Measurements from ENCODE around the gene ANAPC7.
"Not testable (repeated sequence)": the region's sequence is repeated elsewhere in the genome, so short reads cannot be mapped to it uniquely, and the experiment has no call there.

Gene ANAPC7

DNA sequence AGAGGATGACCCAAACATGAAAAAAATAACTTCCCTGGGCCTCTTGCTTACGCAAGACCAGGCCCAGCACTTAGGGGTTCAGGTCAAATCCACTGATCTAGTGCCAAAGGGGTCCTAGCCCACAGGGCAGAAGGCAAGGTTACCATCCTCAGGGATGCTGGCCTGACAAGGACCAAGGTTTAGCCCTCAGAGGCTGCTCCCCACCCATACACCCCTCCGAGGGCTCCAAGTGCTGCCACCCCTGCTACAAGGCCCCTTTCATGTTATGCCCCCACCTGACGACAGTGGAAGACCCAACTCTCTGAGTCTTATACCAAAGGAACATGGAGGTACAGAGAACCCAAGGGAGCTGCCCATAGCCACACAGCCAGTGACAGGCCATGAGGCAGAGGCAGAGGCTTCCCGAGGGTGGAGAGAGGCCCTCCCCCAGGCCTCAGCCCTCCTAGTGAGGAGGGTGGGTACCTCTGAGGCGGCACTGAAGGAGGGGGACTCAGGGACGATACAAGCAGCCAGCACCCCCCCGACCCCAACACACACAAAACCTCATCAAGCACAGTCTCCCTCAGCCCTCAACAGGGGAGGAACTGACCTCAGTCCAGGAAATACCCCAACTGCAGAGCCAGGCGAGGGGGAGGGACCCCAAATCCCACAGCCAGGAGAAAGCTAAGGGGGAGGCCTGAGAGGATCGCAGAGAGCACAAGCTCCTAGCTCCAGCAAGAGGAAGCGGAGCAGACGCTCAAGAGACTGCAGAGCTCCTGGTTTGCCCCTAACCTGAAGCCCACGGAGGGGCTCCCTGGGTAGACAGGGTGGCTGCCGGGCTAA lies 37.0 kb downstream of the ANAPC7 start:
- Histone ChIP-seq H3K4me1 (ENCODE audit: control insufficient read depth in 5 of 5, insufficient read depth in 5 of 5, low read length in 5 of 5) (peaks cover 0 to 32% (median 23%) of the 10 kb centered on the region in 5 donors), H3K4me3 (ENCODE audit: low read depth in 1 of 5, low read length in 5 of 5) (no peak overlapping the region), H3K27ac (ENCODE audit: low read depth, low read length) (no peak overlapping the region), H3K9me3 (ENCODE audit: control insufficient read depth in 5 of 5, low read length in 5 of 5) (no peaks in the 10 kb centered on the region), H3K27me3 (ENCODE audit: control insufficient read depth in 5 of 5, insufficient read depth in 4 of 5, low read length in 5 of 5) (no peaks in the 10 kb centered on the region), H3K9ac (ENCODE audit: low read length in 5 of 5) (no peak overlapping the region), H3K36me3 (ENCODE audit: control insufficient read depth in 5 of 5, insufficient read depth in 5 of 5, low read length in 5 of 5) (peaks cover 0 to 2% (median 0%) of the 10 kb centered on the region in 5 donors)

DNA sequence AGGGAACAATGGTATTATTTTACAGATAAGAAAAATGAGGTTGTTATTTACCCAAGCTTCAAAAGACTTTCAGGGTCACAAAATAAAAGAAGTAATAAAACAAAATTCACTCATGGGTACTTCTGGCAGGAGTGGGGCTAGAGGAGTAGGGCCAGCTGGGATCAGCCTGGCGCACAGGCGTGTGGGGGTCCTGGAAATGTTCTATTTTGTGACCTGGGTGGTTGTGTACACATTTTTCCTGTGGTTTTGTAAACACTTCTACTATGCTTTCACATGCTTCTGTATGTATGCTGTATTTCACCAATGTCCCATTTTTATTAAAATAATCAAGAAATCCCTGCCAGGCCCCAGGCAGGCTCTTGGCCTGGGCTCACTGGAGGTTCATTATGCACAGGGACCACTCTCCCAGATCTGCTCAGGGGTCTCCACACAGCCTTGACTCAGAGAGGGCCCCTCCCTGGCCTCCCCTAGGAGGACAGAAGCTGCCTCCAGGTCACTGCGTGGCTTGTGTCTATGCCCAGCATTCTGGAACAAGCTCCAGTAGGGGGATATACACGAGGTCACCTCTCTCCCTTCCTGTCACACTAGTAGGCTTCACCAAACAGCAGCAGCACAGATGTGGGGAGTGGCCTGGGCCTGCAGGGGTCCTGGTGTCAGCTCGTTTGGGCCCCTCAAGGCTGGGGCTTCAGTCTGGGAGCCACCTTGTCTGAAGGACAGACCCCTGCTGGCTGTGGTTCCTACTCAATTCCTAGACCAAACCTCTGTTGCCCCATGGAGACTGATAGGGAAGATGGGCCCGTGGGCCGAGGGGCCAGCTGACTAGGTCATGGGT lies 37.8 kb downstream of the ANAPC7 start:
- Histone ChIP-seq H3K27ac (ENCODE audit: low read depth, low read length) (no peak overlapping the region), H3K4me3 (ENCODE audit: low read depth in 1 of 5, low read length in 5 of 5) (no peak overlapping the region), H3K27me3 (ENCODE audit: control insufficient read depth in 5 of 5, insufficient read depth in 4 of 5, low read length in 5 of 5) (no peaks in the 10 kb centered on the region), H3K9me3 (ENCODE audit: control insufficient read depth in 5 of 5, low read length in 5 of 5) (no peaks in the 10 kb centered on the region), H3K9ac (ENCODE audit: low read length in 5 of 5) (no peak overlapping the region), H3K4me1 (ENCODE audit: control insufficient read depth in 5 of 5, insufficient read depth in 5 of 5, low read length in 5 of 5) (peaks cover 0 to 23% (median 15%) of the 10 kb centered on the region in 5 donors), H3K36me3 (ENCODE audit: control insufficient read depth in 5 of 5, insufficient read depth in 5 of 5, low read length in 5 of 5) (no peaks in the 10 kb centered on the region)

DNA sequence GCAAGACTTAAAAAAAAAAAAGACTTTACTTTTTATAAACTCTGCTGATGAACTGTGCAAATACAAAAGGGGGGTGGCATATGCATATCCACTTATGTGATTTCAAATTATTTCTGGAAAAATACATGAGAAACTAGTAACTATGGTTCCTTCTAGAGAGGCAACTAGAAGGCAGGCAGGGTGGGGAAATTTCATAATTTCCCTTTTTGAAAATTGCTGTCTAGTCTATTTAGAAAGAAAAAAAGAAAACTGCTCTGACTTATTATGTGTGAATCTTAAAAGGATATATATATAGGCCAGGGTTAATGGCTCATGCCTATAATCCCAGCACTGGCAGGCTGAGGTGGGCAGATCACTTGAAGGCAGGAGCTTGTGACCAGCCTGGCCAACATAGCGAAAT lies 42.3 kb downstream of the ANAPC7 start:
- Histone ChIP-seq H3K9ac (ENCODE audit: low read length in 5 of 5) (no peak overlapping the region), H3K27me3 (ENCODE audit: control insufficient read depth in 5 of 5, insufficient read depth in 4 of 5, low read length in 5 of 5) (no peaks in the 10 kb centered on the region), H3K36me3 (ENCODE audit: control insufficient read depth in 5 of 5, insufficient read depth in 5 of 5, low read length in 5 of 5) (no peaks in the 10 kb centered on the region), H3K9me3 (ENCODE audit: control insufficient read depth in 5 of 5, low read length in 5 of 5) (no peaks in the 10 kb centered on the region), H3K27ac (ENCODE audit: low read depth, low read length) (no peak overlapping the region), H3K4me3 (ENCODE audit: low read depth in 1 of 5, low read length in 5 of 5) (no peak overlapping the region), H3K4me1 (ENCODE audit: control insufficient read depth in 5 of 5, insufficient read depth in 5 of 5, low read length in 5 of 5) (peaks cover 0 to 4% (median under 1%) of the 10 kb centered on the region in 5 donors)

DNA sequence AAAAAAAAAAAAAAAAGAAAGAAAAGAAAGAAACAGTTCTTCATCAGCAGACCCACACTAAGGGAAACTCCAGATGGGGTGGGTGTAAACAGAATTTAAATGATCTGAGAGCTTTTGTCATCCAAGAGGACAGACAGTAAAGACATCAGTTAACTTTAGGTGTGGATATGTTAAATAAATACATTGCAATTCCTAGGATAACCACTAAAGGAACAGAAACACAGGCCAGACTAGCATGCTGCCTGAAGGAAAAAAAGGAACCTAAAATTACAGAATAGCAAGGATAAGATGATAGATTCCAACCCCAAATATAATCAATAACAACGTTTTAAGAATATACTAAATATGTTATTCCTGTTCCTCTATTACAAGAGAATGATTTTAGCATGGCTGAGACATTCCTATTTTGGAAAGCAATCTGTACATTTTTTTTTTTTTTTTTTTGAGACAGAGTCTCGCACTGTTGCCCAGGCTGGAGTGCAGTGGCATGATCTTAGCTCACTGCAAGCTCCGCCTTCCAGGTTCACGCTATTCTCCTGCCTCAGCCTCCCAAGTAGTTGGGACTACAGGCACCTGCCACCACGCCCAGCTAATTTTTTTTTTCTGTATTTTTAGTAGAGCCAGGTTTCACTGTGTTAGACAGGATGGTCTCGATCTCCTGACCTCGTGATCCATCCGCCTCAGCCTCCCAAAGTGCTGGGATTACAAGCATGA lies 45.0 kb downstream of the ANAPC7 start:
- H3K36me3 ChIP-seq (ENCODE audit: control insufficient read depth in 5 of 5, insufficient read depth in 5 of 5, low read length in 5 of 5); H3K9ac ChIP-seq (ENCODE audit: low read length in 5 of 5); H3K27me3 ChIP-seq (ENCODE audit: control insufficient read depth in 5 of 5, insufficient read depth in 4 of 5, low read length in 5 of 5); H3K4me3 ChIP-seq (ENCODE audit: low read depth in 1 of 5, low read length in 5 of 5); H3K9me3 ChIP-seq (ENCODE audit: control insufficient read depth in 5 of 5, low read length in 5 of 5); H3K27ac ChIP-seq (ENCODE audit: low read depth, low read length): not testable (repeated sequence)
- peaks cover 0 to 13% (median 0%) of the 10 kb centered on the region in 5 donors for H3K4me1 ChIP-seq (ENCODE audit: control insufficient read depth in 5 of 5, insufficient read depth in 5 of 5, low read length in 5 of 5)

DNA sequence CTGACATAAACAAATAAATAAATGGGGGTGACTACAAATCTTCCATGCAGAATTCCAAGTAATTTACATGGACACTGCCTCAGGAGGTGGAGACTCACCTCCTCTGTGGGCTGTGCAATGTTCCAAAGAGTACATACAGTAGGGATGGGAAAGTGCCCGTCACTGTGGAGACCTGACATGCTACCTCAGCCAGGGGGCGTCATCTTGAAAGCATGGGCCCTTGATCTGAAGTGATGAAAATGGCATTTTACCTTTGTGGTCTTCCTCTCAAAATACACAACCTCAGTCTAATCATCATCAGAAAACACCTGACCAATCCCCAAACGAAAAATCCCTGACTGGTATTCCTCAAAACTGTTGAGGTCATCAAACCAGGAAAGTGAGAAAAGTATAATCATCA lies 48.4 kb downstream of the ANAPC7 start:
- H3K9ac ChIP-seq (ENCODE audit: low read length in 5 of 5): no peak overlapping the region
- no peak overlapping the region for H3K27ac ChIP-seq (ENCODE audit: low read depth, low read length)
- no peak overlapping the region for H3K4me3 ChIP-seq (ENCODE audit: low read depth in 1 of 5, low read length in 5 of 5)
- no peaks in the 10 kb centered on the region for H3K27me3 ChIP-seq (ENCODE audit: control insufficient read depth in 5 of 5, insufficient read depth in 4 of 5, low read length in 5 of 5)
- no peaks in the 10 kb centered on the region for H3K9me3 ChIP-seq (ENCODE audit: control insufficient read depth in 5 of 5, low read length in 5 of 5)
- peaks cover 5 to 13% (median 6%) of the 10 kb centered on the region in 5 donors for H3K36me3 ChIP-seq (ENCODE audit: control insufficient read depth in 5 of 5, insufficient read depth in 5 of 5, low read length in 5 of 5)
- H3K4me1 ChIP-seq (ENCODE audit: control insufficient read depth in 5 of 5, insufficient read depth in 5 of 5, low read length in 5 of 5): peaks cover 0 to 13% (median 0%) of the 10 kb centered on the region in 5 donors

DNA sequence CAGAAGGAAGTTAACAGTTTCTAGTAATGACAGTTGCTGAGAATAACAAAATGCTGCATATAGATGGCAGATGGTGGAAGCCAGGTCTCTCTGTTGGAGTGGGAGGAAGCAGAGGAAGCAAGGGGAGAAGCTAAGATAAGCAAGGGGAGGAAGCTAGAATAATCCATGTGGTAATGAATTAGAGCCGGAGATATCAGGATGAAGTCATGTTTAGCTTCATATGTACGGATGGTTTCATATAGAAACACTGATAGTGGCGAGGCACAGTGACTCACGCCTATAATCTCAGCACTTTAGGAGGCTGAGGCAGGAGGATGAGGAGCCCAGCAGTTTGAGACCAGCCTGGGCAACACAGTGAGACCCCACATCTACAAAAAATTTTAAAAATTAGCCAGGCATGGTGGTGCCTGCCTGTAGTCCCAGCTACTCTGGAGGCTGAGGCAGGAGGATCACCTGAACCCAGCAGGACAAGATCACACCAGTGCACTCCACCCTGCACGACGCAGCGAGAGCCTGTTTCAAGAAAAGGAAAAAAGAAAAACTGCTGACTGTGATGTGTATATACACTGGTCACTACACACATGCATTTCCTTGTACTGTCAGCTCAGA lies 49.2 kb downstream of the ANAPC7 start:
- no peak overlapping the region for H3K9ac ChIP-seq (ENCODE audit: low read length in 5 of 5)

DNA sequence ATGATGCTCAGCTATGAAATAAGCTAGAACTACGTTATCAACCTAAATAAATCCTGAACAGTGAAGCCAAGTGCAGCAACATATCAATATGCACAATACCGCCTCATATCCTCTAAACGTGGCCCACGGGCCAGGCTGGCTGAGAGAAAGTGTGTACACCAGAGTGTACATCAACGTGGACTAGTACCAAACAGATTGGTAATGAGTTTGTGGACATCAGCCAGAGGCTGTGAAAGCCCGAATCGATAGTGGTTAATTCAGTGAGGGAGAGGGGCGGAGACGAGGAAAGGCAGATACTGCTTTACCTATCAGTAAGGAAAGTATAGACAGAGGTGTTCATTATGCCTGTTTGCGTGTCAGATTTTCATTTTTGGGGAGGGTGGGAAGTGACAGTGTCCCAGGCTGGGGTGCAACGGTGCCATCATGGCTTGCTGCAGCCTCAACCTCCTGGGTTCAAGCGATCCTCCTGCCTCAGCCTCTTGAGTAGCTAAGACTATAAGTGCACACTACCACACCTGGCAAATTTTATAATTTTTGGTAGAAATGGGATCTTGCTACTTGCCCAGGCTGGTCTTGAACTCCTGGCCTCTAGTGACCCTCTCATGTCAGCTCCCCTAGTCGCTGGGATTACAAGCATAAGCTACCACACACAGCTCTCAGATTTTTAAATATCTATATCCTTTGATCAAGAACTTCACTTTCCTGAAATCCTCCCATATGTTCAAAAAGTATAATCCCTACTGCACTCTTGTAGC lies 50.1 kb downstream of the ANAPC7 start:
- H3K27me3 ChIP-seq (ENCODE audit: control insufficient read depth in 5 of 5, insufficient read depth in 4 of 5, low read length in 5 of 5): no peaks in the 10 kb centered on the region
- no peak overlapping the region for H3K4me3 ChIP-seq (ENCODE audit: low read depth in 1 of 5, low read length in 5 of 5)
- H3K9me3 ChIP-seq (ENCODE audit: control insufficient read depth in 5 of 5, low read length in 5 of 5): no peaks in the 10 kb centered on the region
- H3K9ac ChIP-seq (ENCODE audit: low read length in 5 of 5): no peak overlapping the region
- H3K4me1 ChIP-seq (ENCODE audit: control insufficient read depth in 5 of 5, insufficient read depth in 5 of 5, low read length in 5 of 5): peaks cover 0 to 23% (median 0%) of the 10 kb centered on the region in 5 donors
- H3K27ac ChIP-seq (ENCODE audit: low read depth, low read length): no peak overlapping the region
- H3K36me3 ChIP-seq (ENCODE audit: control insufficient read depth in 5 of 5, insufficient read depth in 5 of 5, low read length in 5 of 5): peaks cover 6 to 30% (median 21%) of the 10 kb centered on the region in 5 donors

More for the DNA sequence above, 49.2 kb downstream of the ANAPC7 start:
- Histone ChIP-seq H3K4me1 (ENCODE audit: control insufficient read depth in 5 of 5, insufficient read depth in 5 of 5, low read length in 5 of 5) (peaks cover 0 to 20% (median 0%) of the 10 kb centered on the region in 5 donors), H3K9me3 (ENCODE audit: control insufficient read depth in 5 of 5, low read length in 5 of 5) (no peaks in the 10 kb centered on the region), H3K27ac (ENCODE audit: low read depth, low read length) (no peak overlapping the region), H3K27me3 (ENCODE audit: control insufficient read depth in 5 of 5, insufficient read depth in 4 of 5, low read length in 5 of 5) (no peaks in the 10 kb centered on the region), H3K36me3 (ENCODE audit: control insufficient read depth in 5 of 5, insufficient read depth in 5 of 5, low read length in 5 of 5) (peaks cover 6 to 21% (median 12%) of the 10 kb centered on the region in 5 donors), H3K4me3 (ENCODE audit: low read depth in 1 of 5, low read length in 5 of 5) (no peak overlapping the region)

DNA sequence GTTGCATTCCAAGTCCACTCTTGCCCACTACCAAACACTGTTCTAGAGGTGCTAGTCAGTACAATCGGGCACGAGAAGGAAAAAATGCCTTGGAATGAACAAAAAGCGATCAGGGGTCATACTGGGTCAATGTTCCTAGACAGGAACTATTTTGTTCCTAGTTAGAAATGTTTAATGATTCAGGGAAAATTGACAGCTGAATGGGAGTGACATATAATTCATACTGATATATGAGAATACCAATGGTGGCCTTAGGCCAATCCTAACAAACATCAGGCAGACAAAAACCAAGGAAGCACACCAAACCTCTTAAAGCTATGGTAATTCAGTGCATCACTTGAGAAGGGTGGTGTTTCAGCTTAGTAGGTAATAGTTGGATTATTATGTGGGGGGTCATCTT lies 51.1 kb downstream of the ANAPC7 start:
- Histone ChIP-seq H3K9me3 (ENCODE audit: control insufficient read depth in 5 of 5, low read length in 5 of 5) (no peaks in the 10 kb centered on the region), H3K4me3 (ENCODE audit: low read depth in 1 of 5, low read length in 5 of 5) (no peak overlapping the region), H3K27me3 (ENCODE audit: control insufficient read depth in 5 of 5, insufficient read depth in 4 of 5, low read length in 5 of 5) (no peaks in the 10 kb centered on the region), H3K36me3 (ENCODE audit: control insufficient read depth in 5 of 5, insufficient read depth in 5 of 5, low read length in 5 of 5) (peaks cover 8 to 40% (median 30%) of the 10 kb centered on the region in 5 donors), H3K9ac (ENCODE audit: low read length in 5 of 5) (no peak overlapping the region), H3K27ac (ENCODE audit: low read depth, low read length) (no peak overlapping the region), H3K4me1 (ENCODE audit: control insufficient read depth in 5 of 5, insufficient read depth in 5 of 5, low read length in 5 of 5) (peaks cover 0 to 23% (median 0%) of the 10 kb centered on the region in 5 donors)

DNA sequence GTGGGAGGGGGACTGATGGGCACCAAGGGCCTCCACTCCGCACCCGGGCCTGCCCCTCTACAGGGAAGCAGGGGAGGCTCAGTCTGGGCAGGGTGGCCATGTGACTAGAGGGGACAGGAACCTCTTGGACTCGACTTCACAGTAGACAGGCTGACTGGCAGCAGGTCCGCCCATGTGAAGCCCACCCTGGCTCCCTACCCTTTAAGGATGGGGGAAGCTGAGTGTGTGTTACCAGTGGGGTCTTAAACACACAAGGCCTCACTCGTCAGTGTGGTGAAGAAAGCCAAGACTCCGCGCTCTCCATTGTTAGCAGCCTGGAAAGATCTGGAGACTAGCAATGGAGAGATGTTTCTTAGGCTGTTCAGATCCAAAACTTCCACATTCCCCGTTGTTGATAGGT lies 52.4 kb downstream of the ANAPC7 start:
- H3K4me1 ChIP-seq (ENCODE audit: control insufficient read depth in 5 of 5, insufficient read depth in 5 of 5, low read length in 5 of 5): peaks cover 0 to 23% (median 0%) of the 10 kb centered on the region in 5 donors
- no peak overlapping the region for H3K9ac ChIP-seq (ENCODE audit: low read length in 5 of 5)
- H3K4me3 ChIP-seq (ENCODE audit: low read depth in 1 of 5, low read length in 5 of 5): no peak overlapping the region
- no peak overlapping the region for H3K27ac ChIP-seq (ENCODE audit: low read depth, low read length)
- H3K9me3 ChIP-seq (ENCODE audit: control insufficient read depth in 5 of 5, low read length in 5 of 5): no peaks in the 10 kb centered on the region
- no peaks in the 10 kb centered on the region for H3K27me3 ChIP-seq (ENCODE audit: control insufficient read depth in 5 of 5, insufficient read depth in 4 of 5, low read length in 5 of 5)
- H3K36me3 ChIP-seq (ENCODE audit: control insufficient read depth in 5 of 5, insufficient read depth in 5 of 5, low read length in 5 of 5): peaks cover 13 to 52% (median 41%) of the 10 kb centered on the region in 5 donors

Data from subcutaneous abdominal adipose tissue (tissue), 5 donors.